ENCODE results near the gene MED14. TPM values are rescaled to one million over a fixed set of nuclear protein-coding genes. Genes with fewer than 3 reads are reported as not detected.

MED14 gene
- total and polyA plus RNA-seq, 2 of the 13 experiments (the other 11 are each of a cell fraction or from before 2014, with no cell fraction given), result 10.2 to 16.3 TPM

- ChIA-PET CTCF (ENCODE audit: low intra/inter-chr PET ratio, low total read pairs) (no interaction called here), POLR2A (no interaction called here)
- Histone ChIP-seq H3K27ac (ENCODE audit: extremely low read length, insufficient read depth, low read length) (no peak overlapping the region), H3K9me3 (ENCODE audit: low read length) (no peaks in the 10 kb centered on the region), H3K4me1 (ENCODE audit: insufficient read depth, low read length) (no peaks in the 10 kb centered on the region), H2AFZ (ENCODE audit: low read length) (no peak overlapping the region), H3K4me3 (replicated peaks in 1 of 3; ENCODE audit: insufficient read depth in 1 of 3, low read depth in 2 of 3, low read length in 3 of 3) (no peak overlapping the region), H3K4me2 (ENCODE audit: low read depth, low read length) (no peak overlapping the region), H3K27me3 (ENCODE audit: control insufficient read depth in 1 of 2, insufficient read depth in 2 of 2, low read length in 2 of 2) (no peaks in the 10 kb centered on the region), H4K20me1 (ENCODE audit: insufficient read depth, low read length) (no peaks in the 10 kb centered on the region), H3K36me3 (replicated peaks in 1 of 2; ENCODE audit: control insufficient read depth in 1 of 2, insufficient read depth in 2 of 2, low read length in 2 of 2) (peaks cover 2 to 32% of the 10 kb centered on the region in 2 experiments; a peak in 4 of 5 replicates), H3K9ac (ENCODE audit: insufficient read depth, low read depth, low read length) (no peak overlapping the region), H3K79me2 (ENCODE audit: insufficient read depth, low read length) (no peaks in the 10 kb centered on the region)
- in situ Hi-C loops (cut with HindIII; ENCODE audit: extremely low pct_ligation_motif_present, low pct_unique_long_range_greater_than_20kb) (no loop called here), intact Hi-C loops (cut with micrococcal nuclease; ENCODE audit: unreplicated experiment) (no loop called here)
- TF ChIP-seq NCOA2 (CRISPR knock-in tag; IDR thresholded peaks at IDR 0.05) (no peak), ZNF597 (CRISPR knock-in tag; IDR thresholded peaks at IDR 0.05) (no peak)
- FAIRE-seq (no peak), ATAC-seq (no peak), DNase-seq (ENCODE audit: low spot score) (no peak)
- 100% methylated on average over 3 of the region's 3 CpGs for WGBS (ENCODE audit: low lambda C conversion rate)
- BruUV-seq (replicated peaks), result no TSS peak
Measured at GRCh38 chrX:40663078-40663740, 72.1 kb downstream of the MED14 start.

DNA sequence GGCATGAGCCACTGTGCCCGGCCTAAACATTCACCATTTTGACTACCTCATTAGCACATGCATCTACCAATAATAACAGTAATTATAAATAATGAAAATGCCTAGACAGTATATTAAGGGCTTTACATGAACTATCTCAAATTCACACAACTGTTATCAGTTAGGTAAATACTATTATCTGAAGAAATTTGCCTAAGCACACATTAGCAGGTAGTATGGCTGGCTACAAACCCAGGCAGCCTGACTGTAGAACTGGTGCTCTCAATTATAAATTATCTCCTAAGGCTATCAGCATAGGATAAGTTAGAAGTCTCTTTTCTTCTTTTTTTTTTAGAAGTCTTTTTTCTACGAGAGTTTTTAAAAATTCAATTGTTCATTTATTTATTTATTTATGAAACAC lies 73.9 kb downstream of the MED14 start:
- no peak for ATAC-seq
- Histone ChIP-seq H3K79me2 (ENCODE audit: insufficient read depth, low read length) (no peaks in the 10 kb centered on the region), H3K4me2 (ENCODE audit: low read depth, low read length) (no peak overlapping the region), H3K9me3 (ENCODE audit: low read length) (no peaks in the 10 kb centered on the region), H3K9ac (ENCODE audit: insufficient read depth, low read depth, low read length) (no peak overlapping the region), H3K4me3 (replicated peaks in 1 of 3; ENCODE audit: insufficient read depth in 1 of 3, low read depth in 2 of 3, low read length in 3 of 3) (no peak overlapping the region), H3K4me1 (ENCODE audit: insufficient read depth, low read length) (no peaks in the 10 kb centered on the region), H3K36me3 (replicated peaks in 1 of 2; ENCODE audit: control insufficient read depth in 1 of 2, insufficient read depth in 2 of 2, low read length in 2 of 2) (peaks cover 0 to 28% of the 10 kb centered on the region in 2 experiments; a peak in 3 of 5 replicates), H3K27me3 (ENCODE audit: control insufficient read depth in 1 of 2, insufficient read depth in 2 of 2, low read length in 2 of 2) (no peaks in the 10 kb centered on the region), H4K20me1 (ENCODE audit: insufficient read depth, low read length) (no peaks in the 10 kb centered on the region), H3K27ac (ENCODE audit: extremely low read length, insufficient read depth, low read length) (no peak overlapping the region), H2AFZ (ENCODE audit: low read length) (no peak overlapping the region)
- 97% methylated on average over 2 of the region's 2 CpGs for WGBS (ENCODE audit: low lambda C conversion rate)
- ChIA-PET CTCF (ENCODE audit: low intra/inter-chr PET ratio, low total read pairs) (no interaction called here), POLR2A (no interaction called here)
- BruUV-seq (replicated peaks), result no TSS peak
- in situ Hi-C loops (cut with HindIII; ENCODE audit: extremely low pct_ligation_motif_present, low pct_unique_long_range_greater_than_20kb) (no loop called here), intact Hi-C loops (cut with micrococcal nuclease; ENCODE audit: unreplicated experiment) (no loop called here)
- no peak for FAIRE-seq
- TF ChIP-seq ZNF660 (CRISPR knock-in tag; IDR thresholded peaks at IDR 0.05; ENCODE audit: borderline replicate concordance, low read depth) (no peak), RFXAP (CRISPR knock-in tag; IDR thresholded peaks at IDR 0.05; ENCODE audit: borderline replicate concordance) (no peak), ZSCAN31 (CRISPR knock-in tag; IDR thresholded peaks at IDR 0.05; ENCODE audit: low read depth) (no peak), ZNF550 (CRISPR knock-in tag; IDR thresholded peaks at IDR 0.05; ENCODE audit: borderline replicate concordance) (no peak), MATR3 (CRISPR knock-in tag; IDR thresholded peaks at IDR 0.05) (no peak), MTA1 (CRISPR knock-in tag; IDR thresholded peaks at IDR 0.05; ENCODE audit: borderline replicate concordance) (no peak), GTF3A (CRISPR knock-in tag; conservative IDR thresholded peaks at IDR 0.05) (no peak)
- TF ChIP-seq, protein P1, sequence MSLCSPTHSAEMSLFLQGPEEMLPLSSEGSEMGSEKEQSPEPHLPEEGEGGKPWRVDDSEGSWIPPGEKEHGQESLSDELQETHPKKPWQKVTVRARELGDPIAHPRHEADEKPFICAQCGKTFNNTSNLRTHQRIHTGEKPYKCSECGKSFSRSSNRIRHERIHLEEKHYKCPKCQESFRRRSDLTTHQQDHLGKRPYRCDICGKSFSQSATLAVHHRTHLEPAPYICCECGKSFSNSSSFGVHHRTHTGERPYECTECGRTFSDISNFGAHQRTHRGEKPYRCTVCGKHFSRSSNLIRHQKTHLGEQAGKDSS (CRISPR knock-in tag; IDR thresholded peaks at IDR 0.05; ENCODE audit: borderline replicate concordance, low read depth), result no peak
- DNase-seq (ENCODE audit: low spot score), result no peak

All from HepG2 (cell line).